IMR-90 (cell line): ENCODE data around the gene PREB. TPM values are rescaled to one million over a fixed set of nuclear protein-coding genes. Genes with fewer than 3 reads are reported as not detected.

ENCODE experiments used
- ATAC-seq: fragments of 200-7000 bp; cut with Tn5 transposase; 2 replicates; pipeline ENCODE4 v1.9.1; 2020; ENCODE audit warnings: low read depth, mild to moderate bottlenecking, moderate library complexity
- BruUV-seq: library from RNA; stranded (reverse); fragments of 400-500 nt; replicated peaks from 2 replicates; lab custom pipeline; 2021; lab: Mats Ljungman, UMichigan
- CTCF ChIA-PET: fragments of 300-600 bp; formaldehyde crosslinking; extraction: SDS; loops from one replicate; lab custom pipeline; 2021; ENCODE audit warnings: antibody characterized with exemption; lab: Yijun Ruan, JAX
- POLR2A ChIA-PET: fragments of 300-600 bp; sonication (Branson Sonifier 250); formaldehyde crosslinking; loops from one replicate; lab custom pipeline; 2022; ENCODE audit warnings: antibody characterized with exemption; ENCODE audit not compliant: unreplicated experiment; lab: Charles Lee
- DNase-seq: peaks from one replicate; pipeline ENCODE4 v3.0.0; 2013
- H2AFZ ChIP-seq: replicated peaks from 2 replicates; pipeline ENCODE3; 2013; ENCODE audit warnings: low read length, mild to moderate bottlenecking; ENCODE audit not compliant: poor library complexity
- H2AK5ac ChIP-seq: 2 replicates; pipeline ENCODE4 v1.6.1; 2013; ENCODE audit warnings: low read depth, low read length, inconsistent platforms
- H2AK9ac ChIP-seq: replicated peaks from 2 replicates; pipeline ENCODE3; 2013; ENCODE audit warnings: mild to moderate bottlenecking, low read depth, low read length, moderate library complexity; ENCODE audit not compliant: poor library complexity
- H2BK120ac ChIP-seq: 2 replicates; pipeline ENCODE4 v1.6.1; 2013; ENCODE audit warnings: low read depth, low read length, inconsistent platforms
- H2BK15ac ChIP-seq: 3 replicates; pipeline ENCODE4 v1.6.1; 2013; ENCODE audit warnings: low read depth, low read length, inconsistent platforms
- H2BK20ac ChIP-seq: 2 replicates; pipeline ENCODE4 v1.6.1; 2013; ENCODE audit warnings: low read depth, mild to moderate bottlenecking, inconsistent platforms, low read length, moderate library complexity
- H2BK5ac ChIP-seq: 2 replicates; pipeline ENCODE4 v1.6.1; 2013; ENCODE audit warnings: mild to moderate bottlenecking, low read depth, low read length, inconsistent platforms; ENCODE audit not compliant: poor library complexity, severe bottlenecking
- H3K14ac ChIP-seq: replicated peaks from 2 replicates; pipeline ENCODE4 v1.6.1; 2013; ENCODE audit warnings: low read depth, low read length, inconsistent platforms
- H3K18ac ChIP-seq: 2 replicates; pipeline ENCODE4 v1.6.1; 2013; ENCODE audit warnings: low read depth, low read length, control low read depth
- H3K23ac ChIP-seq: 2 replicates; pipeline ENCODE4 v1.6.1; 2013; ENCODE audit warnings: low read depth, low read length, inconsistent platforms
- H3K27ac ChIP-seq: 2 replicates; pipeline ENCODE4 v1.5.1; 2013; ENCODE audit warnings: mild to moderate bottlenecking, control low read depth, low read length; ENCODE audit not compliant: insufficient read depth
- H3K27me3 ChIP-seq: 2 replicates; pipeline ENCODE4 v1.6.1; 2013; ENCODE audit warnings: low read length; ENCODE audit not compliant: control insufficient read depth, insufficient read depth
- H3K36me3 ChIP-seq: 2 replicates; pipeline ENCODE4 v1.6.1; 2013; ENCODE audit warnings: low read length, mixed read lengths; ENCODE audit not compliant: control insufficient read depth, insufficient read depth
- H3K4ac ChIP-seq: 2 replicates; pipeline ENCODE4 v1.6.1; 2013; ENCODE audit warnings: low read depth, low read length, inconsistent platforms
- H3K4me1 ChIP-seq: 2 replicates; pipeline ENCODE4 v1.6.1; 2013; ENCODE audit warnings: low read length, mixed read lengths; ENCODE audit not compliant: control insufficient read depth, insufficient read depth
- H3K4me2 ChIP-seq: 2 replicates; pipeline ENCODE4 v1.6.1; 2013; ENCODE audit warnings: low read depth, mild to moderate bottlenecking, control low read depth, low read length, moderate library complexity
- H3K4me3 ChIP-seq: 2 replicates; pipeline ENCODE4 v1.5.1; 2013; ENCODE audit warnings: low read depth, mild to moderate bottlenecking, control low read depth, low read length, moderate library complexity; ENCODE audit not compliant: insufficient read depth
- H3K56ac ChIP-seq: 2 replicates; pipeline ENCODE4 v1.6.1; 2013; ENCODE audit warnings: low read length, inconsistent platforms; ENCODE audit not compliant: insufficient read depth; ENCODE audit errors: extremely low read depth
- H3K79me1 ChIP-seq, 2 experiments: 2 replicates each; pipeline ENCODE4 v1.6.1; 2013; ENCODE audit warnings: low read length in 2 of 2, inconsistent platforms in 1 of 2, low read depth in 1 of 2
- H3K9ac ChIP-seq: 2 replicates; pipeline ENCODE4 v1.6.1; 2013; ENCODE audit warnings: low read depth, low read length, control low read depth
- H3K9me1 ChIP-seq: 2 replicates; pipeline ENCODE4 v1.6.1; 2013; ENCODE audit warnings: low read length, inconsistent platforms; ENCODE audit not compliant: insufficient read depth
- H3K9me3 ChIP-seq: 2 replicates; pipeline ENCODE4 v1.6.1; 2013; ENCODE audit warnings: low read length; ENCODE audit not compliant: control insufficient read depth, insufficient read depth
- H4K20me1 ChIP-seq: 2 replicates; pipeline ENCODE4 v1.6.1; 2013; ENCODE audit warnings: low read length, inconsistent platforms; ENCODE audit not compliant: insufficient read depth
- H4K5ac ChIP-seq: 2 replicates; pipeline ENCODE4 v1.6.1; 2013; ENCODE audit warnings: mild to moderate bottlenecking, low read depth, low read length, control low read depth
- H4K8ac ChIP-seq, 2 experiments: 2 replicates each; pipeline ENCODE4 v1.6.1; 2013; ENCODE audit warnings: low read depth in 2 of 2, low read length in 2 of 2, control low read depth in 1 of 2, inconsistent platforms in 1 of 2
- H4K91ac ChIP-seq: 2 replicates; pipeline ENCODE4 v1.6.1; 2013; ENCODE audit warnings: low read depth, low read length, inconsistent platforms; ENCODE audit not compliant: insufficient read depth
- CHD1 ChIP-seq: IDR thresholded peaks from 2 replicates; pipeline ENCODE4 v1.6.1; 2012; ENCODE audit warnings: low read depth, low read length, improper control_type of control experiment
- MAFK ChIP-seq: IDR thresholded peaks from 2 replicates; pipeline ENCODE4 v1.6.1; 2012; ENCODE audit warnings: low read depth, low read length, improper control_type of control experiment
- MXI1 ChIP-seq: IDR thresholded peaks from 2 replicates; pipeline ENCODE4 v1.6.1; 2012; ENCODE audit warnings: low read depth, mild to moderate bottlenecking, low read length, moderate library complexity, borderline replicate concordance
- RAD21 ChIP-seq: IDR thresholded peaks from 2 replicates; pipeline ENCODE4 v1.6.1; 2012; ENCODE audit warnings: low read length, improper control_type of control experiment
- RCOR1 ChIP-seq: IDR thresholded peaks from 2 replicates; pipeline ENCODE4 v1.6.1; 2012; ENCODE audit warnings: mild to moderate bottlenecking, low read length, improper control_type of control experiment; ENCODE audit not compliant: insufficient replicate concordance
- SMC3 ChIP-seq: fragments of 150-350 bp; IDR thresholded peaks from 2 replicates; pipeline ENCODE4 v1.6.1; 2016; ENCODE audit warnings: low read depth, mild to moderate bottlenecking, antibody characterized with exemption, low read length, moderate library complexity
- WGBS, 2 experiments: methylation state at CpG; one replicate each; pipeline versions ENCODE4 v1.1.5 to v1.1.7; 2013; ENCODE audit warnings: missing lambda C conversion rate in 2 of 2; ENCODE audit not compliant: insufficient read length in 1 of 2; ENCODE audit errors: extremely low coverage in 2 of 2; 5-methylcytosine and 5-hydroxymethylcytosine counted together
- dilution Hi-C: fragments of 300-500 bp; cut with HindIII; formaldehyde crosslinking; loops from one replicate; pipeline ENCODE4 v1.14.3; 2018; ENCODE audit warnings: low sequenced_read_pairs; ENCODE audit not compliant: unreplicated experiment
- in situ Hi-C: fragments of 300-500 bp; cut with MboI; formaldehyde crosslinking; loops from 3 replicates; pipeline ENCODE4 v1.14.3; 2019; ENCODE audit warnings: low sequenced_read_pairs, inconsistent platforms, mixed read lengths
- intact Hi-C: fragments of 100-400 bp; cut with micrococcal nuclease; formaldehyde crosslinking; loops from 2 replicates; pipeline ENCODE4 v1.10.0; 2022
- polyA plus RNA-seq, 3 experiments: library from polyadenylated mRNA; depleted of rRNA; stranded (reverse); fragments of >200 nt; gene quantifications; 2 replicates each; pipeline ENCODE4 v1.2.3, GENCODE V29; 2012; ENCODE audit warnings: low replicate concordance in 1 of 3
- total RNA-seq: library from RNA; depleted of rRNA; stranded (reverse); fragments of >200 nt; gene quantifications from 2 replicates; pipeline ENCODE4 v1.2.3, GENCODE V29; 2012
- TF ChIP-seq, protein P1 (sequence below): fragments of 150-350 bp; IDR thresholded peaks from 2 replicates; pipeline ENCODE4 v1.6.1; 2016; ENCODE audit warnings: low read depth, mild to moderate bottlenecking, low read length, moderate library complexity, borderline replicate concordance
- TF ChIP-seq, protein P2 (sequence below): conservative IDR thresholded peaks from 2 replicates; pipeline ENCODE4 v1.5.1; 2012; ENCODE audit warnings: mild to moderate bottlenecking, low read depth, low read length, improper control_type of control experiment

PREB gene
- total and polyA plus RNA-seq, 2 of the 4 experiments (the other 2 are of a cell fraction) = 38.9 to 52.2 TPM

DNA sequence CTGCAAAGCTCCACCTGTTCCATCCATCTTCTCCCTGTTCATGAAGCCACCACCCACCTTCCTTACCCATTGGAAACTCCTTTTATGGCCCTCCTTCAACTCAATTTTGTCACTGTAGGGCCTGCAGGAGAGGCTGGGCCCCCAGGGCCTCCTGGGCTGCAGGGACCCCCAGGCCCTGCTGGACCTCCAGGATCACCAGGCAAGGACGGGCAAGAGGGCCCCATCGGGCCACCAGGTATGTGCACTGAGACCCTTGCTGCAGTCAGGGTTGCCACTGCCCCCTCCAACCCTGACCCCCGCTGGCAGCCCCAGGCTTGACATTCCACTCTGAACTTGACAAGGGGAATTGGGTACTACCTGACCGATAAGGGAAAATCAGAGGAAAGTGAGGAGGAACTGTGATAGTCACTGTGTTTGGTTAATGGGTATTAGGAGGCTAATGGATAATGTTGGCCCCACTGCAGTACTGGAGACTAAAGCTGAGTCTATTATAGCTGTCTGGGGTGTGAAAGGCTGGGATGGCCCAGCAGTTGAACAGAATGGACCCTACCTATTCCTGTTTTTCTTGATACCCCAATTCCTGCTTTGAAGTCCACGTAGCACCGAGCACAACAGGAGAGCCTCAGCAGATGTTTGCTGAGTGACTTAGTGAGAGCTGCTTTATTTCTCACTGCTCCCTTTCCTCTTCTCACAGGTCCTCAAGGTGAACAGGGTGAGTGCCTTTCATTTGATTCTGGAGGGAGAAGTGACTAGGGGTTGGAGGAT is 50.0 kb downstream of the PREB start:
- Histone ChIP-seq H2BK15ac (no peak overlapping the region), H2BK20ac (no peak overlapping the region), H3K9me3 (no peaks in the 10 kb centered on the region), H3K14ac (no peak overlapping the region), H3K4me1 (peaks cover 18% of the 10 kb centered on the region), H3K4me3 (no peak overlapping the region), H3K4ac (no peak overlapping the region), H2BK120ac (no peak overlapping the region), H3K23ac (no peak overlapping the region; the same call in 1 of the 2 replicates), H3K9me1 (peaks cover 3% of the 10 kb centered on the region; the same call in 1 of the 2 replicates), H4K5ac (no peak overlapping the region), H2AK9ac (no peak overlapping the region), H3K27me3 (no peaks in the 10 kb centered on the region), H3K18ac (no peak overlapping the region), H3K79me1 (peaks cover 3 to 43% of the 10 kb centered on the region in 2 experiments; a peak in 3 of 4 replicates), H3K4me2 (no peak overlapping the region), H3K9ac (no peak overlapping the region), H4K8ac (0 out of 4 replicates have a peak overlapping the region, but pooled peaks of 1 of the 2 experiments have one; percentile 15), H3K36me3 (peaks cover 29% of the 10 kb centered on the region; the same call in 1 of the 2 replicates), H2AFZ (no peak overlapping the region), H3K56ac (no peak overlapping the region), H2AK5ac (no peak overlapping the region), H4K91ac (no peak overlapping the region), H4K20me1 (peaks cover 14% of the 10 kb centered on the region), H2BK5ac (no peak overlapping the region), H3K27ac (no peak overlapping the region)
- ATAC-seq (no peak), DNase-seq (no peak)
- WGBS, 2 experiments = 79% methylated on average over 3 of the region's 6 CpGs; no CpG with 5 or more reads in 1 of the 2 experiments
- ChIA-PET CTCF (no interaction called here), POLR2A (no interaction called here)
- in situ Hi-C loops = no loop called here
- dilution Hi-C loops = no loop called here
- intact Hi-C loops = loop anchor here (5.0 kb wide), 1 partner anchor 237 kb away; the partner anchor contains the start of gene DPYSL5
- no TSS peak for BruUV-seq
- TF ChIP-seq RAD21 (no peak), CHD1 (no peak), SMC3 (no peak), MXI1 (no peak), MAFK (no peak), RCOR1 (no peak)
- TF ChIP-seq, protein P1, sequence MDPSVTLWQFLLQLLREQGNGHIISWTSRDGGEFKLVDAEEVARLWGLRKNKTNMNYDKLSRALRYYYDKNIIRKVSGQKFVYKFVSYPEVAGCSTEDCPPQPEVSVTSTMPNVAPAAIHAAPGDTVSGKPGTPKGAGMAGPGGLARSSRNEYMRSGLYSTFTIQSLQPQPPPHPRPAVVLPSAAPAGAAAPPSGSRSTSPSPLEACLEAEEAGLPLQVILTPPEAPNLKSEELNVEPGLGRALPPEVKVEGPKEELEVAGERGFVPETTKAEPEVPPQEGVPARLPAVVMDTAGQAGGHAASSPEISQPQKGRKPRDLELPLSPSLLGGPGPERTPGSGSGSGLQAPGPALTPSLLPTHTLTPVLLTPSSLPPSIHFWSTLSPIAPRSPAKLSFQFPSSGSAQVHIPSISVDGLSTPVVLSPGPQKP = no peak
- TF ChIP-seq, protein P2, sequence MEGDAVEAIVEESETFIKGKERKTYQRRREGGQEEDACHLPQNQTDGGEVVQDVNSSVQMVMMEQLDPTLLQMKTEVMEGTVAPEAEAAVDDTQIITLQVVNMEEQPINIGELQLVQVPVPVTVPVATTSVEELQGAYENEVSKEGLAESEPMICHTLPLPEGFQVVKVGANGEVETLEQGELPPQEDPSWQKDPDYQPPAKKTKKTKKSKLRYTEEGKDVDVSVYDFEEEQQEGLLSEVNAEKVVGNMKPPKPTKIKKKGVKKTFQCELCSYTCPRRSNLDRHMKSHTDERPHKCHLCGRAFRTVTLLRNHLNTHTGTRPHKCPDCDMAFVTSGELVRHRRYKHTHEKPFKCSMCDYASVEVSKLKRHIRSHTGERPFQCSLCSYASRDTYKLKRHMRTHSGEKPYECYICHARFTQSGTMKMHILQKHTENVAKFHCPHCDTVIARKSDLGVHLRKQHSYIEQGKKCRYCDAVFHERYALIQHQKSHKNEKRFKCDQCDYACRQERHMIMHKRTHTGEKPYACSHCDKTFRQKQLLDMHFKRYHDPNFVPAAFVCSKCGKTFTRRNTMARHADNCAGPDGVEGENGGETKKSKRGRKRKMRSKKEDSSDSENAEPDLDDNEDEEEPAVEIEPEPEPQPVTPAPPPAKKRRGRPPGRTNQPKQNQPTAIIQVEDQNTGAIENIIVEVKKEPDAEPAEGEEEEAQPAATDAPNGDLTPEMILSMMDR = no peak
